HCT116 (cell line): ENCODE results near the gene ZSWIM4. TPM values are rescaled to one million over a fixed set of nuclear protein-coding genes. Genes with fewer than 3 reads are reported as not detected.

Experiments
- ATAC-seq: fragments of 200-7000 bp; cut with Tn5 transposase; 2 replicates; pipeline ENCODE4 v1.9.1; 2020; ENCODE audit warnings: mild to moderate bottlenecking, moderate library complexity
- BruUV-seq: library from RNA; stranded (reverse); fragments of 400-500 nt; replicated peaks from 2 replicates; lab custom pipeline; 2021; lab: Mats Ljungman, UMichigan
- CTCF ChIA-PET: fragments of 300-600 bp; sonication (Branson Sonifier 250); formaldehyde crosslinking; loops from one replicate; lab custom pipeline; 2021; ENCODE audit warnings: antibody characterized with exemption; lab: Charles Lee
- POLR2A ChIA-PET: fragments of 300-600, 350-600 bp; sonication (Branson Sonifier 250); formaldehyde crosslinking; loops from one replicate; lab custom pipeline; 2021; ENCODE audit warnings: antibody characterized with exemption; lab: Charles Lee
- RAD21 ChIA-PET, 2 experiments: fragments of 300-600 bp; sonication (Branson Sonifier 250); formaldehyde crosslinking; loops; one replicate each; lab custom pipeline; 2023; ENCODE audit warnings: low total read pairs in 2 of 2; ENCODE audit not compliant: uncharacterized antibody in 2 of 2, unreplicated experiment in 2 of 2, low non-redundant PET in 1 of 2; lab: Charles Lee
- DNase-seq: peaks from one replicate; pipeline ENCODE4 v3.0.0-alpha.2; 2010; ENCODE audit warnings: low read depth, low spot score
- H2AFZ ChIP-seq: fragments of 200-600 bp; shearing (Covaris generic), sonication (generic); 2 replicates; pipeline ENCODE4 v1.6.1; 2017; ENCODE audit warnings: low read depth, mixed run types, mixed read lengths, antibody characterized with exemption, low read length; ENCODE audit not compliant: poor library complexity, severe bottlenecking
- H3K27ac ChIP-seq: 2 replicates; pipeline ENCODE4 v1.5.1; 2012; ENCODE audit warnings: low read depth, low read length
- H3K27me3 ChIP-seq: fragments of 200-600 bp; sonication (generic); 2 replicates; pipeline ENCODE4 v1.6.1; 2016; ENCODE audit warnings: mixed run types, low read length, mixed read lengths; ENCODE audit not compliant: insufficient read depth
- H3K36me3 ChIP-seq, 2 experiments: fragments of 200-500 bp in 1 of 2; fragments of 200-600 bp in 1 of 2; sonication (Bioruptor generic) in 1 of 2; sonication (generic) in 1 of 2; 2 replicates each; pipeline versions ENCODE4 v1.5.1 to v1.6.1; 2014 to 2016; ENCODE audit warnings: low read length in 2 of 2, inconsistent platforms in 1 of 2, mixed read lengths in 1 of 2, mixed run types in 1 of 2; ENCODE audit not compliant: insufficient read depth in 2 of 2, control insufficient read depth in 1 of 2
- H3K4me1 ChIP-seq, 2 experiments: fragments of 200-600 bp in 1 of 2; sonication (generic) in 1 of 2; 2 replicates each; pipeline versions ENCODE4 v1.5.1 to v1.6.1; 2012 to 2017; ENCODE audit warnings: low read length in 2 of 2, inconsistent platforms in 1 of 2, mild to moderate bottlenecking in 1 of 2, mixed read lengths in 1 of 2, mixed run types in 1 of 2, moderate library complexity in 1 of 2; ENCODE audit not compliant: insufficient read depth in 2 of 2, control insufficient read depth in 1 of 2
- H3K4me2 ChIP-seq: fragments of 200-600 bp; sonication (generic); 2 replicates; pipeline ENCODE4 v1.6.1; 2017; ENCODE audit warnings: mixed run types, low read length, mixed read lengths
- H3K4me3 ChIP-seq, 2 experiments: fragments of 200-600 bp in 1 of 2; sonication (generic) in 1 of 2; replicated peaks in 1 of 2; 2 replicates each; pipeline ENCODE4 v1.5.1; 2011 to 2016; ENCODE audit warnings: low read length in 2 of 2, control low read depth in 1 of 2, low read depth in 1 of 2, mild to moderate bottlenecking in 1 of 2, mixed read lengths in 1 of 2, mixed run types in 1 of 2
- H3K79me2 ChIP-seq: fragments of 200-600 bp; sonication (generic); 2 replicates; pipeline ENCODE4 v1.6.1; 2017; ENCODE audit warnings: mild to moderate bottlenecking, mixed run types, low read length, moderate library complexity, mixed read lengths; ENCODE audit not compliant: insufficient read depth
- H3K9ac ChIP-seq: fragments of 200-600 bp; sonication (generic); 2 replicates; pipeline ENCODE4 v1.6.1; 2016; ENCODE audit warnings: low read length, mixed read lengths
- H3K9me2 ChIP-seq: fragments of 200-600 bp; sonication (generic), shearing (Covaris generic); 2 replicates; pipeline ENCODE4 v1.6.1; 2017; ENCODE audit warnings: mixed run types, mild to moderate bottlenecking, moderate library complexity; ENCODE audit not compliant: insufficient read depth
- H3K9me3 ChIP-seq, 2 experiments: fragments of 200-500 bp in 1 of 2; fragments of 200-600 bp in 1 of 2; sonication (Bioruptor generic) in 1 of 2; sonication (generic) in 1 of 2; 2 replicates each; pipeline ENCODE4 v1.6.1; 2014 to 2017; ENCODE audit warnings: low read length in 2 of 2, mixed read lengths in 2 of 2, inconsistent platforms in 1 of 2, low read depth in 1 of 2, mild to moderate bottlenecking in 1 of 2, mixed run types in 1 of 2, moderate library complexity in 1 of 2; ENCODE audit not compliant: control insufficient read depth in 1 of 2, insufficient read depth in 1 of 2
- H4K20me1 ChIP-seq: fragments of 200-600 bp; sonication (generic), shearing (Covaris generic); 2 replicates; pipeline ENCODE4 v1.6.1; 2017; ENCODE audit warnings: mixed run types, mild to moderate bottlenecking, moderate library complexity; ENCODE audit not compliant: insufficient read depth
- EGR1 ChIP-seq: IDR thresholded peaks from 2 replicates; pipeline ENCODE4 v1.6.1; 2012; ENCODE audit warnings: low read depth
- SP1 ChIP-seq: IDR thresholded peaks from 2 replicates; pipeline ENCODE4 v1.6.1; 2012; ENCODE audit warnings: low read depth
- YY1 ChIP-seq: IDR thresholded peaks from 2 replicates; pipeline ENCODE4 v1.6.1; 2011; ENCODE audit warnings: low read length, low read depth, moderate library complexity, mild to moderate bottlenecking; ENCODE audit not compliant: insufficient replicate concordance; ENCODE audit errors: extremely low read depth
- intact Hi-C: fragments of 100-400 bp; cut with micrococcal nuclease; formaldehyde crosslinking; loops from 2 replicates; pipeline ENCODE4 v1.10.0; 2022
- total RNA-seq: library from RNA; stranded (reverse); gene quantifications from one replicate; pipeline ENCODE4 v1.2.1, GENCODE V29; 2021; ENCODE audit not compliant: unreplicated experiment
- TF ChIP-seq, protein P1 (sequence below), 3 experiments: fragments of 200-600 bp in 1 of 3; sonication (generic) in 1 of 3; IDR thresholded peaks in 2 of 3; conservative IDR thresholded peaks in 1 of 3; 2 replicates each; pipeline ENCODE4 v1.5.1; 2012 to 2017; ENCODE audit warnings: low read depth in 2 of 3, low read length in 2 of 3, antibody characterized with exemption in 1 of 3, borderline replicate concordance in 1 of 3, control low read depth in 1 of 3, mild to moderate bottlenecking in 1 of 3, mixed read lengths in 1 of 3, mixed run types in 1 of 3, moderate library complexity in 1 of 3; ENCODE audit not compliant: insufficient read depth in 1 of 3

Gene ZSWIM4
- total RNA-seq, 1 experiment from 2014 or later = 9.8 TPM

DNA sequence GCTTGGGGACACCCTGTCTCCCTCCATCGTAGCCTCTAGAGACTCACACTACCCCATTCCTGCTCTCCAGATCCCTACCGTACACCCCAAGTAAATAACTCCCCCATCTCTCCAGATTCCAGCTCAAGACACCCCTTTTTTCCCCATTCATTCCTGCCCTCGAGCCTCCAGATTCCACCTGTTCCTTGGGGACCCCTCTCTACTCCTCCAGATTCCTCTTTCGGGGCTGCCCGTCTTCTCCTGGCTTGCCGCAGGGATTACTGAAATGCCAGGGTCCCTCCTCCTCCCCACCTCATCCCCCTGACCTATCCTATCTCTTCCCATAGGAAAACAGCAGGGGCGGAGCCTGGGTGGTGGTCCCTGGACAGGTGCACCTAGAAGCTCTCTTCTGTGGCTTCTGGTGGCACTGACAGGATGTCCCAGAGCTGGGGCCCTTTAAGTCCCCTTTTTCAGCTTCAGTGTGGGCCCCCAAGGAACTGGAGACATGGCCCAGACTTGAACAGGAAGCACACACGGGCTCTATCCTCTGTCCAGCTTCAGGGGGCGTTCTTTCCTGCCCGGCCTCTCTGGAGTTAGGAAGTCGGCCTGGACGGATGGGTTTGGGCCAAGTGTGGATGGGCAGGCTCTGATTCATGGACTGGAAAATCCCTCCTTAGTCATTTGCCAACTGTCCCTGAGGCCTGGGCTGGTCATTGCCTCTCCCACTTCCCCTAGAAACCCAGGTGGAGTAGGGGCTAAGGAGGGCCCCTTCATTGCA, 1.2 kb downstream of the ZSWIM4 start:
- no peak overlapping the region for H2AFZ ChIP-seq
- no peaks in the 10 kb centered on the region for H3K27me3 ChIP-seq
- ChIA-PET CTCF (interaction anchor here (0.5 to 2.6 kb wide), 2 partner anchors 66 to 253 kb away, joined by 3 to 15 read pairs; no protein-coding TSS in a partner anchor), RAD21 (no interaction called here), POLR2A (interaction anchor here (1.3 to 1.6 kb wide), 3 partner anchors 24 to 60 kb away, joined by 3 to 5 read pairs (median 3); no protein-coding TSS in a partner anchor)
- H3K9me2 ChIP-seq = no peaks in the 10 kb centered on the region
- no peaks in the 10 kb centered on the region for H4K20me1 ChIP-seq
- DNase-seq (peak; percentile 60), ATAC-seq (no peak)
- intact Hi-C loops = loop anchor here (5.0 kb wide), 1 partner anchor 46 kb away; no protein-coding TSS in a partner anchor
- TSS peak; percentile 49 for BruUV-seq
- H3K9ac ChIP-seq = peak overlapping the region; percentile 76
- peak; percentile 12 for TF ChIP-seq YY1
- TF ChIP-seq SP1 = peak; percentile 64
- TF ChIP-seq EGR1 = no peak
- TF ChIP-seq, protein P1, sequence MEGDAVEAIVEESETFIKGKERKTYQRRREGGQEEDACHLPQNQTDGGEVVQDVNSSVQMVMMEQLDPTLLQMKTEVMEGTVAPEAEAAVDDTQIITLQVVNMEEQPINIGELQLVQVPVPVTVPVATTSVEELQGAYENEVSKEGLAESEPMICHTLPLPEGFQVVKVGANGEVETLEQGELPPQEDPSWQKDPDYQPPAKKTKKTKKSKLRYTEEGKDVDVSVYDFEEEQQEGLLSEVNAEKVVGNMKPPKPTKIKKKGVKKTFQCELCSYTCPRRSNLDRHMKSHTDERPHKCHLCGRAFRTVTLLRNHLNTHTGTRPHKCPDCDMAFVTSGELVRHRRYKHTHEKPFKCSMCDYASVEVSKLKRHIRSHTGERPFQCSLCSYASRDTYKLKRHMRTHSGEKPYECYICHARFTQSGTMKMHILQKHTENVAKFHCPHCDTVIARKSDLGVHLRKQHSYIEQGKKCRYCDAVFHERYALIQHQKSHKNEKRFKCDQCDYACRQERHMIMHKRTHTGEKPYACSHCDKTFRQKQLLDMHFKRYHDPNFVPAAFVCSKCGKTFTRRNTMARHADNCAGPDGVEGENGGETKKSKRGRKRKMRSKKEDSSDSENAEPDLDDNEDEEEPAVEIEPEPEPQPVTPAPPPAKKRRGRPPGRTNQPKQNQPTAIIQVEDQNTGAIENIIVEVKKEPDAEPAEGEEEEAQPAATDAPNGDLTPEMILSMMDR (IDR thresholded peaks at IDR 0.05 in 2 of 3, conservative IDR thresholded peaks at IDR 0.05 in 1 of 3; ENCODE audit: borderline replicate concordance in 1 of 3, insufficient read depth in 1 of 3, low read depth in 2 of 3, low read length in 2 of 3) = 0 out of 6 replicates have a peak, but pooled peaks of 1 of the 3 experiments have one; percentile 5
- H3K4me2 ChIP-seq = peak overlapping the region; percentile 93
- H3K9me3 ChIP-seq = no peaks in the 10 kb centered on the region
- peaks cover 37 to 56% of the 10 kb centered on the region in 2 experiments for H3K4me1 ChIP-seq
- H3K79me2 ChIP-seq = peaks cover 6% of the 10 kb centered on the region; the same call in 1 of the 2 replicates
- peak overlapping the region; percentile 74 to 76 for H3K4me3 ChIP-seq
- no peaks in the 10 kb centered on the region for H3K36me3 ChIP-seq
- H3K27ac ChIP-seq = peak overlapping the region; percentile 94
